ENCODE data around the gene SNCG.
"Not testable (repeated sequence)": the region's sequence is repeated elsewhere in the genome, so short reads cannot be mapped to it uniquely, and the experiment has no call there.

The SNCG gene

DNA sequence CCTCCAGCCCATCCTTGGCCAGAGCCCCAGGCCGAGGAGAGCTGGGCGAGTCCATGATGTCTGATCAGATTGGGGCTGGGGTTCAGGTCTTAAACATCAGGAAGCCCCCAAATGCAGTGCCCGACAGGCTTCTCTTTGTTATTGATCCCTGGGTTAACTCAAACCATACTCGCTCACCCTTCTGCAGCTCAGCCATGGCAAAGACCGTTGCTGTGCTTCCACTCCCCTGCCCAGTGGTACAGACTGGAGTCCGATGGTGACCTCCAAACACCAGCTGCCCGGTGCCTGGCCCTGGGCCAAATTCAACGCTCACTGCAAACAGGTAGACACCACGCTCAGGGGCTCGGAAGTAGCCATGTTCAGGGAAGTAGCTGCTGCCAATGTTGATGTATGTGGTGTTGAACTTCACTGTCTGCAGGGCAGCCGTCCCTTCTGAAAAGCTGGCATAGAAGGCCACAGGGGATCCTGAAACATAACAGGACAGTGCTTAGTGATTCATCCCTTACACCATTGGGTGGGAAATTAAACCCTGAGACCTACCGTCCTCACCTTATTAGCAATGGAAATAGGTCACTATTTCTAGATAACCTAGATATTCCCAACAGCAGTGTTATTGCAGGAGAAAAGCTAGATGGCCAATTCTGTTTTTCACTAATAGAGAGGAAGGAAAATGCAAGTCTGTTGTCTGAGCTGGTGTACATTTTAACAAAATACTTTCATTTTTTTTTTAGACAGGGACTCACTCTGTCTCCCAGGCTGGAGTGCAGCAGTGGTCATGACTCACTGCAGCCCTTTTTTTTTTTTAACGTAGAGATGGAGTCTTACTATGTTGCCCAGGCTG is 21.5 kb upstream of the SNCG start:
- no peak for DNase-seq (ENCODE audit: extremely low read depth, low read depth)
- TF ChIP-seq, protein P1, sequence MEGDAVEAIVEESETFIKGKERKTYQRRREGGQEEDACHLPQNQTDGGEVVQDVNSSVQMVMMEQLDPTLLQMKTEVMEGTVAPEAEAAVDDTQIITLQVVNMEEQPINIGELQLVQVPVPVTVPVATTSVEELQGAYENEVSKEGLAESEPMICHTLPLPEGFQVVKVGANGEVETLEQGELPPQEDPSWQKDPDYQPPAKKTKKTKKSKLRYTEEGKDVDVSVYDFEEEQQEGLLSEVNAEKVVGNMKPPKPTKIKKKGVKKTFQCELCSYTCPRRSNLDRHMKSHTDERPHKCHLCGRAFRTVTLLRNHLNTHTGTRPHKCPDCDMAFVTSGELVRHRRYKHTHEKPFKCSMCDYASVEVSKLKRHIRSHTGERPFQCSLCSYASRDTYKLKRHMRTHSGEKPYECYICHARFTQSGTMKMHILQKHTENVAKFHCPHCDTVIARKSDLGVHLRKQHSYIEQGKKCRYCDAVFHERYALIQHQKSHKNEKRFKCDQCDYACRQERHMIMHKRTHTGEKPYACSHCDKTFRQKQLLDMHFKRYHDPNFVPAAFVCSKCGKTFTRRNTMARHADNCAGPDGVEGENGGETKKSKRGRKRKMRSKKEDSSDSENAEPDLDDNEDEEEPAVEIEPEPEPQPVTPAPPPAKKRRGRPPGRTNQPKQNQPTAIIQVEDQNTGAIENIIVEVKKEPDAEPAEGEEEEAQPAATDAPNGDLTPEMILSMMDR (IDR thresholded peaks at IDR 0.05; ENCODE audit: low read depth, low read length) = no peak

DNA sequence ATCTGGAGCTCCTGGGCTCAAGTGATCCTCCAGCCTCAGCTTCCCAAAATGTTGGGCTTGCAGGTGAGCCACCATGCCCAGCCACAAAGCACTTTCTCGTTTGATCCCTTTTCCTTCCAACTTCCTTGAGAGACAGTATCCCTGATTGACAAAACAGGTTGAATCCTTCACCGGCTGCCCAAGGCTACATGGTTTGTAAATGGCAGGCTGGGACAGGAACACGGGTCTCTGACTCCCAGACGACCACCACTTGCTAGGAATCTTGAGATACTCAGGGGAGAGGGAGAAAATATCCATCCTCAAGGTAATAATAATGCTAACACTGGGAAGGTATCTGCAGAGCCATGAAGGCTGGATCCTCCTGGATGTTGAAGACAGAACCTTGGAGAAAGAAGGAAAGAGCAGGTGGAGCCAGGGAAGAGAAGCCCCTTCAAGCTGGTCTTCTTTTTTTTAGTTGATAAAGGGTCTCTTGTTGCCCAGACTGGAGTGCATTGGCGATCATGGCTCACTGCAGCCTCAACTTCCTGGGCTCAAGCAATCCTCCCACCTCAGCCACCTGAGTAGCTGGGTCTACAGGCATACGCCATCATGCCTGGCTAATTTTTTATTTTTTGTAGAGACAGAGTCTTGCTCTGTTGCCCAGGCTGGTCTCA is 20.8 kb upstream of the SNCG start:
- TF ChIP-seq, protein P1 (IDR thresholded peaks at IDR 0.05; ENCODE audit: low read depth, low read length) = no peak
- DNase-seq (ENCODE audit: extremely low read depth, low read depth) = no peak

DNA sequence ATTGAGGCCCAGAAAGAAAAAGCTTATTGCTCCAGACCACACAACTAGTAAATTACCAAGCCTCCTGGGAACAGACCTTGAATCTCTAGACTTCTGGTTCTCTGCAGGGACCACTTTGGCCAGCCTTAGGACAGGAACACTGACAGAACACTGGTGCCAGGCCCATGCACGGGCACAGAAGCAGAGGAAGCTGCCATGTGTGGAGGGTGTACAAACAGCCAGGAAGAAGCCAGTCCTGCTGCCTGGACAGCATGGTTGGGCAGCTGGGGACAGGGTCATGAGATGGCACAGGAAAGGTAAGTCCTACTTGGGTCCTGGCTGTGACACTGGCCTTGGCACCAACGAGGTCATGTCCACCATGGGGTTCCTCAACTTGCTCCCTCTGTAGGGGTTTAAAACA is 20.1 kb upstream of the SNCG start:
- TF ChIP-seq, protein P1 (IDR thresholded peaks at IDR 0.05; ENCODE audit: low read depth, low read length) = no peak
- no peak for DNase-seq (ENCODE audit: extremely low read depth, low read depth)

DNA sequence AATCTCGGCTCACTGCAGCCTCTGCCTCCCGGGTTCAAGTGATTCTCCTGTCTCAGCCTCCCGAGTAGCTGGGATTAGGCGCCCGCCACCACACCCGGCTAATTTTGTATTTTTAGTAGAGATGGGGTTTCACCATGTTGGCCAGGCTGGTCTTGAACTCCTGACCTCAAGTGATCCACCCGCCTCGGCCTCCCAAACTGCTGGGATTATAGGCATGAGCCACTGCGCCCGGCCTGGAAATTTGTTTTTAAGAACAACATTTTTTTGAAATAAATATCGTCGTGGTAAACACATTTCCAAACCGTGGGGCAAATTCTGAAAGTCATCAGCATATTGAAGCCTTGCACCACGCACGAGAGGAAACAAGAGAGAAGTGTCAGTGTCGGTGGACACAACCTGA is 18.3 kb upstream of the SNCG start:
- not testable (repeated sequence) for DNase-seq (ENCODE audit: extremely low read depth, low read depth)

DNA sequence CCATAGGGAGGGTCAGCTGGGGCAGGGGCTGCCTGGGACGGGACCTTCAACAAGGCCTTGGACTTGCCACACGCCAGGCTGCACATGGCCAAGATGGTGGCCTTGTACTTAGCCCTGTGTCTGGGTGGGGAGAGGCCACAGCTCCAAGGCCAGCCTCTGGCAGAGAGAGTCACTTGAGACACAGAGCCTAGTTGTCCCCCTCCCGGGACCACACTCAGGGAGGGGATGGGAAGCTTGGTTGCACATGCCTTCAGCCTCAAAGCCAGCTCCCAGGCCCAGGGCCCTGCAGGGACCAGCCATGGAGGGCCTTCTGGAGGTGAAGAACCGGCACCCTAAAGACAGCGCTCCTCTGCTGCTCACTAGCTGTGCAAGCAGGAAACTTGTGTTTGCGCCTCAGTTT is 17.7 kb upstream of the SNCG start:
- TF ChIP-seq, protein P1 (IDR thresholded peaks at IDR 0.05; ENCODE audit: low read depth, low read length) = no peak
- DNase-seq (ENCODE audit: extremely low read depth, low read depth) = no peak

DNA sequence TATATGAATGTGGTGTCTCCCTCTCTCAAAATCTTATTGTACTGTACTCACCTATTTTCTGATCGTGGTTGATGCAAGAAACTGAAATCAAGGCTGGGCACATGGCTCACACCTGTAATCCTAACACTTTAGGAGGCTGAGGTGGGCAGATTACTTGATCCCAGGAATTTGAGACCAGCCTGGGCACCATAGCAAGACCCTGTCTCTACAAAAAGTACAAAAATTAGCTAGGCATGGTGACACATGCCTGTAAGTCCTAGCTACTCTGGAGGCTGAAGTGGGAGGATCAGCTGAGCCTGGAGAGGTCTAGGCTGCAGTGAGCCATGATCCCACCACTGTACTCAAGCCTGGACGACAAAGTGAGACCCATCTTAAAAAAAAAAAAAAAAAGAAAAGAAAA is 17.0 kb upstream of the SNCG start:
- TF ChIP-seq, protein P1 (IDR thresholded peaks at IDR 0.05; ENCODE audit: low read depth, low read length) = no peak
- DNase-seq (ENCODE audit: extremely low read depth, low read depth) = no peak

DNA sequence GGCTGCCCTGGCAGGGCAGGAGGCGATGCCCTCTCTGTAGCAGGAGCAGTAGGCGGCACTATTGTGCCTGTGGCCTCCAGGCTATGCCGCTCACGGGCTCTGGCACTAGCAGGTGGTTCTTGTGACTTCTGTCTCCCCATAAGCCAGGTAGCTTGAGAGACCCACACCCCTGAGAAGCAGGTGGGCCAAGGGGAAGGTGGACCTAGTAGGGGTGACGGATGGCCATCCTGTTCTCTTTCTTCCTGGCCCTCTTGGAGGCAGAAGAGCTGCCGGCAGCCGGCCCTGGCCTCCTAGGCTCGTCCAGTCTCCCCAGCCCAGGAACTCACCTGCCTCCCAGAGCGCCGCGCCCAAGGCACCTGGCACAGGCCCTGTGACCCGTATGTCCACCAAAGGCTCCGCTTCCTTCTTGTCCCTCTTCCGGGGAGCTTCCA is 16.4 kb upstream of the SNCG start:
- TF ChIP-seq, protein P1 (IDR thresholded peaks at IDR 0.05; ENCODE audit: low read depth, low read length) = no peak
- DNase-seq (ENCODE audit: extremely low read depth, low read depth) = no peak
